IMR-90 (cell line): ENCODE results near the gene SYT11. TPM values are rescaled to one million over a fixed set of nuclear protein-coding genes. Genes with fewer than 3 reads are reported as not detected.

ENCODE experiments used
- ATAC-seq: fragments of 200-7000 bp; cut with Tn5 transposase; 2 replicates; pipeline ENCODE4 v1.9.1; 2020; ENCODE audit warnings: low read depth, mild to moderate bottlenecking, moderate library complexity
- BruUV-seq: library from RNA; stranded (reverse); fragments of 400-500 nt; replicated peaks from 2 replicates; lab custom pipeline; 2021; lab: Mats Ljungman, UMichigan
- CTCF ChIA-PET: fragments of 300-600 bp; formaldehyde crosslinking; extraction: SDS; loops from one replicate; lab custom pipeline; 2021; ENCODE audit warnings: antibody characterized with exemption; lab: Yijun Ruan, JAX
- POLR2A ChIA-PET: fragments of 300-600 bp; sonication (Branson Sonifier 250); formaldehyde crosslinking; loops from one replicate; lab custom pipeline; 2022; ENCODE audit warnings: antibody characterized with exemption; ENCODE audit not compliant: unreplicated experiment; lab: Charles Lee
- DNase-seq: peaks from one replicate; pipeline ENCODE4 v3.0.0; 2013
- H2AFZ ChIP-seq: replicated peaks from 2 replicates; pipeline ENCODE3; 2013; ENCODE audit warnings: low read length, mild to moderate bottlenecking; ENCODE audit not compliant: poor library complexity
- H2AK5ac ChIP-seq: 2 replicates; pipeline ENCODE4 v1.6.1; 2013; ENCODE audit warnings: low read depth, low read length, inconsistent platforms
- H2AK9ac ChIP-seq: replicated peaks from 2 replicates; pipeline ENCODE3; 2013; ENCODE audit warnings: mild to moderate bottlenecking, low read depth, low read length, moderate library complexity; ENCODE audit not compliant: poor library complexity
- H2BK120ac ChIP-seq: 2 replicates; pipeline ENCODE4 v1.6.1; 2013; ENCODE audit warnings: low read depth, low read length, inconsistent platforms
- H2BK15ac ChIP-seq: 3 replicates; pipeline ENCODE4 v1.6.1; 2013; ENCODE audit warnings: low read depth, low read length, inconsistent platforms
- H2BK20ac ChIP-seq: 2 replicates; pipeline ENCODE4 v1.6.1; 2013; ENCODE audit warnings: low read depth, mild to moderate bottlenecking, inconsistent platforms, low read length, moderate library complexity
- H2BK5ac ChIP-seq: 2 replicates; pipeline ENCODE4 v1.6.1; 2013; ENCODE audit warnings: mild to moderate bottlenecking, low read depth, low read length, inconsistent platforms; ENCODE audit not compliant: poor library complexity, severe bottlenecking
- H3K14ac ChIP-seq: replicated peaks from 2 replicates; pipeline ENCODE4 v1.6.1; 2013; ENCODE audit warnings: low read depth, low read length, inconsistent platforms
- H3K18ac ChIP-seq: 2 replicates; pipeline ENCODE4 v1.6.1; 2013; ENCODE audit warnings: low read depth, low read length, control low read depth
- H3K23ac ChIP-seq: 2 replicates; pipeline ENCODE4 v1.6.1; 2013; ENCODE audit warnings: low read depth, low read length, inconsistent platforms
- H3K27ac ChIP-seq: 2 replicates; pipeline ENCODE4 v1.5.1; 2013; ENCODE audit warnings: mild to moderate bottlenecking, control low read depth, low read length; ENCODE audit not compliant: insufficient read depth
- H3K27me3 ChIP-seq: 2 replicates; pipeline ENCODE4 v1.6.1; 2013; ENCODE audit warnings: low read length; ENCODE audit not compliant: control insufficient read depth, insufficient read depth
- H3K36me3 ChIP-seq: 2 replicates; pipeline ENCODE4 v1.6.1; 2013; ENCODE audit warnings: low read length, mixed read lengths; ENCODE audit not compliant: control insufficient read depth, insufficient read depth
- H3K4ac ChIP-seq: 2 replicates; pipeline ENCODE4 v1.6.1; 2013; ENCODE audit warnings: low read depth, low read length, inconsistent platforms
- H3K4me1 ChIP-seq: 2 replicates; pipeline ENCODE4 v1.6.1; 2013; ENCODE audit warnings: low read length, mixed read lengths; ENCODE audit not compliant: control insufficient read depth, insufficient read depth
- H3K4me2 ChIP-seq: 2 replicates; pipeline ENCODE4 v1.6.1; 2013; ENCODE audit warnings: low read depth, mild to moderate bottlenecking, control low read depth, low read length, moderate library complexity
- H3K4me3 ChIP-seq: 2 replicates; pipeline ENCODE4 v1.5.1; 2013; ENCODE audit warnings: low read depth, mild to moderate bottlenecking, control low read depth, low read length, moderate library complexity; ENCODE audit not compliant: insufficient read depth
- H3K56ac ChIP-seq: 2 replicates; pipeline ENCODE4 v1.6.1; 2013; ENCODE audit warnings: low read length, inconsistent platforms; ENCODE audit not compliant: insufficient read depth; ENCODE audit errors: extremely low read depth
- H3K79me1 ChIP-seq, 2 experiments: 2 replicates each; pipeline ENCODE4 v1.6.1; 2013; ENCODE audit warnings: low read length in 2 of 2, inconsistent platforms in 1 of 2, low read depth in 1 of 2
- H3K9ac ChIP-seq: 2 replicates; pipeline ENCODE4 v1.6.1; 2013; ENCODE audit warnings: low read depth, low read length, control low read depth
- H3K9me1 ChIP-seq: 2 replicates; pipeline ENCODE4 v1.6.1; 2013; ENCODE audit warnings: low read length, inconsistent platforms; ENCODE audit not compliant: insufficient read depth
- H3K9me3 ChIP-seq: 2 replicates; pipeline ENCODE4 v1.6.1; 2013; ENCODE audit warnings: low read length; ENCODE audit not compliant: control insufficient read depth, insufficient read depth
- H4K20me1 ChIP-seq: 2 replicates; pipeline ENCODE4 v1.6.1; 2013; ENCODE audit warnings: low read length, inconsistent platforms; ENCODE audit not compliant: insufficient read depth
- H4K5ac ChIP-seq: 2 replicates; pipeline ENCODE4 v1.6.1; 2013; ENCODE audit warnings: mild to moderate bottlenecking, low read depth, low read length, control low read depth
- H4K8ac ChIP-seq, 2 experiments: 2 replicates each; pipeline ENCODE4 v1.6.1; 2013; ENCODE audit warnings: low read depth in 2 of 2, low read length in 2 of 2, control low read depth in 1 of 2, inconsistent platforms in 1 of 2
- H4K91ac ChIP-seq: 2 replicates; pipeline ENCODE4 v1.6.1; 2013; ENCODE audit warnings: low read depth, low read length, inconsistent platforms; ENCODE audit not compliant: insufficient read depth
- BHLHE40 ChIP-seq: fragments of 150-350 bp; IDR thresholded peaks from 2 replicates; pipeline ENCODE4 v1.6.1; 2016; ENCODE audit warnings: mild to moderate bottlenecking, low read depth, low read length
- CEBPB ChIP-seq: IDR thresholded peaks from 2 replicates; pipeline ENCODE4 v1.6.1; 2012; ENCODE audit warnings: low read depth, low read length, improper control_type of control experiment
- CHD1 ChIP-seq: IDR thresholded peaks from 2 replicates; pipeline ENCODE4 v1.6.1; 2012; ENCODE audit warnings: low read depth, low read length, improper control_type of control experiment
- FOS ChIP-seq: fragments of 150-350 bp; IDR thresholded peaks from 2 replicates; pipeline ENCODE4 v1.6.1; 2016; ENCODE audit warnings: low read depth, low read length
- MAFK ChIP-seq: IDR thresholded peaks from 2 replicates; pipeline ENCODE4 v1.6.1; 2012; ENCODE audit warnings: low read depth, low read length, improper control_type of control experiment
- MAZ ChIP-seq: IDR thresholded peaks from 2 replicates; pipeline ENCODE4 v1.6.1; 2012; ENCODE audit warnings: low read depth, mild to moderate bottlenecking, low read length, improper control_type of control experiment, moderate library complexity, borderline replicate concordance
- MXI1 ChIP-seq: IDR thresholded peaks from 2 replicates; pipeline ENCODE4 v1.6.1; 2012; ENCODE audit warnings: low read depth, mild to moderate bottlenecking, low read length, moderate library complexity, borderline replicate concordance
- NFE2L2 ChIP-seq: fragments of 150-350 bp; IDR thresholded peaks from 2 replicates; pipeline ENCODE4 v1.6.1; 2016; ENCODE audit warnings: low read depth, mild to moderate bottlenecking, low read length
- POLR2A ChIP-seq: IDR thresholded peaks from 2 replicates; pipeline ENCODE4 v1.6.1; 2012; ENCODE audit warnings: mild to moderate bottlenecking, low read depth, low read length
- RAD21 ChIP-seq: IDR thresholded peaks from 2 replicates; pipeline ENCODE4 v1.6.1; 2012; ENCODE audit warnings: low read length, improper control_type of control experiment
- RCOR1 ChIP-seq: IDR thresholded peaks from 2 replicates; pipeline ENCODE4 v1.6.1; 2012; ENCODE audit warnings: mild to moderate bottlenecking, low read length, improper control_type of control experiment; ENCODE audit not compliant: insufficient replicate concordance
- RFX5 ChIP-seq: IDR thresholded peaks from 2 replicates; pipeline ENCODE4 v1.8.0; 2012; ENCODE audit warnings: low read depth, mild to moderate bottlenecking, low read length, moderate library complexity
- SMC3 ChIP-seq: fragments of 150-350 bp; IDR thresholded peaks from 2 replicates; pipeline ENCODE4 v1.6.1; 2016; ENCODE audit warnings: low read depth, mild to moderate bottlenecking, antibody characterized with exemption, low read length, moderate library complexity
- WGBS, 2 experiments: methylation state at CpG; one replicate each; pipeline versions ENCODE4 v1.1.5 to v1.1.7; 2013; ENCODE audit warnings: missing lambda C conversion rate in 2 of 2; ENCODE audit not compliant: insufficient read length in 1 of 2; ENCODE audit errors: extremely low coverage in 2 of 2; 5-methylcytosine and 5-hydroxymethylcytosine counted together
- dilution Hi-C: fragments of 300-500 bp; cut with HindIII; formaldehyde crosslinking; loops from one replicate; pipeline ENCODE4 v1.14.3; 2018; ENCODE audit warnings: low sequenced_read_pairs; ENCODE audit not compliant: unreplicated experiment
- in situ Hi-C: fragments of 300-500 bp; cut with MboI; formaldehyde crosslinking; loops from 3 replicates; pipeline ENCODE4 v1.14.3; 2019; ENCODE audit warnings: low sequenced_read_pairs, inconsistent platforms, mixed read lengths
- intact Hi-C: fragments of 100-400 bp; cut with micrococcal nuclease; formaldehyde crosslinking; loops from 2 replicates; pipeline ENCODE4 v1.10.0; 2022
- polyA plus RNA-seq, 3 experiments: library from polyadenylated mRNA; depleted of rRNA; stranded (reverse); fragments of >200 nt; gene quantifications; 2 replicates each; pipeline ENCODE4 v1.2.3, GENCODE V29; 2012; ENCODE audit warnings: low replicate concordance in 1 of 3
- total RNA-seq: library from RNA; depleted of rRNA; stranded (reverse); fragments of >200 nt; gene quantifications from 2 replicates; pipeline ENCODE4 v1.2.3, GENCODE V29; 2012
- TF ChIP-seq, protein P1 (sequence below): conservative IDR thresholded peaks from 2 replicates; pipeline ENCODE4 v1.5.1; 2012; ENCODE audit warnings: mild to moderate bottlenecking, low read depth, low read length, improper control_type of control experiment
- TF ChIP-seq, protein P2 (sequence below): fragments of 150-350 bp; IDR thresholded peaks from 2 replicates; pipeline ENCODE4 v1.6.1; 2017; ENCODE audit warnings: mild to moderate bottlenecking, antibody characterized with exemption, low read length, low read depth
- TF ChIP-seq, protein P3 (sequence below): fragments of 150-350 bp; IDR thresholded peaks from 2 replicates; pipeline ENCODE4 v1.6.1; 2016; ENCODE audit warnings: low read depth, mild to moderate bottlenecking, low read length, moderate library complexity, borderline replicate concordance

SYT11 gene
- total and polyA plus RNA-seq, 2 of the 4 experiments (the other 2 are of a cell fraction): 22.9 to 43.7 TPM

DNA sequence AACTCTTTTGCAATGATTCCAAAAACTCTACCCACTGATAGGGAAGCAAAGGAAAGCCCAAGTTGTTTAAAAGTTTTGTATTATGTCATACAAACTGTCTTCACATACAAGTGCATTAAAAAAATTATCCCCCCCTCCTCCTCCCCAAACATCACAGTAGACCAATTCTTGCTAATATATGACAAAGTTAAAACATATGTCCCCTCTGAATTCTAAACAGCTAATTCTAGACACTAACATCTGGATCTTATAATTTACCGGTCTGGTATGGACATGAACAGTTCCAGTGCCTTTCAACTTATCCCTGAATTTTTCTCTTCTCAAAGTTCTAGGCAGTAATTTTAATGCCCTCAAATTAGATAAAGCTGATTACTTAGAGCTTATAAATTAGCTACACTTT, 38.4 kb downstream of the SYT11 start:
- no TSS peak for BruUV-seq
- POLR2A ChIA-PET: no interaction called here
- CTCF ChIA-PET: interaction anchor here (1.0 kb wide), 1 partner anchor 8 kb away, joined by 5 read pairs; no protein-coding TSS in a partner anchor
- DNase-seq (peak; percentile 4), ATAC-seq (no peak)
- H3K79me1 ChIP-seq: peaks cover 4 to 23% of the 10 kb centered on the region in 2 experiments
- no peak overlapping the region for H2AK9ac ChIP-seq
- H4K20me1 ChIP-seq: no peaks in the 10 kb centered on the region; the same call in 1 of the 2 replicates
- H3K9ac ChIP-seq: no peak overlapping the region
- H3K18ac ChIP-seq: no peak overlapping the region
- no peak overlapping the region for H2BK15ac ChIP-seq
- dilution Hi-C loops (no loop called here), intact Hi-C loops (no loop called here), in situ Hi-C loops (no loop called here)
- H3K9me1 ChIP-seq: no peaks in the 10 kb centered on the region
- H4K8ac ChIP-seq: no peak overlapping the region
- no peak overlapping the region for H4K91ac ChIP-seq
- no peak overlapping the region for H2BK5ac ChIP-seq
- no peak overlapping the region for H2AFZ ChIP-seq
- H4K5ac ChIP-seq: no peak overlapping the region
- no peak overlapping the region for H3K4ac ChIP-seq
- H3K23ac ChIP-seq: no peak overlapping the region
- H2AK5ac ChIP-seq: no peak overlapping the region
- H3K27me3 ChIP-seq: no peaks in the 10 kb centered on the region
- no peak overlapping the region for H3K14ac ChIP-seq
- TF ChIP-seq, protein P1, sequence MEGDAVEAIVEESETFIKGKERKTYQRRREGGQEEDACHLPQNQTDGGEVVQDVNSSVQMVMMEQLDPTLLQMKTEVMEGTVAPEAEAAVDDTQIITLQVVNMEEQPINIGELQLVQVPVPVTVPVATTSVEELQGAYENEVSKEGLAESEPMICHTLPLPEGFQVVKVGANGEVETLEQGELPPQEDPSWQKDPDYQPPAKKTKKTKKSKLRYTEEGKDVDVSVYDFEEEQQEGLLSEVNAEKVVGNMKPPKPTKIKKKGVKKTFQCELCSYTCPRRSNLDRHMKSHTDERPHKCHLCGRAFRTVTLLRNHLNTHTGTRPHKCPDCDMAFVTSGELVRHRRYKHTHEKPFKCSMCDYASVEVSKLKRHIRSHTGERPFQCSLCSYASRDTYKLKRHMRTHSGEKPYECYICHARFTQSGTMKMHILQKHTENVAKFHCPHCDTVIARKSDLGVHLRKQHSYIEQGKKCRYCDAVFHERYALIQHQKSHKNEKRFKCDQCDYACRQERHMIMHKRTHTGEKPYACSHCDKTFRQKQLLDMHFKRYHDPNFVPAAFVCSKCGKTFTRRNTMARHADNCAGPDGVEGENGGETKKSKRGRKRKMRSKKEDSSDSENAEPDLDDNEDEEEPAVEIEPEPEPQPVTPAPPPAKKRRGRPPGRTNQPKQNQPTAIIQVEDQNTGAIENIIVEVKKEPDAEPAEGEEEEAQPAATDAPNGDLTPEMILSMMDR: no peak
- TF ChIP-seq, protein P2, sequence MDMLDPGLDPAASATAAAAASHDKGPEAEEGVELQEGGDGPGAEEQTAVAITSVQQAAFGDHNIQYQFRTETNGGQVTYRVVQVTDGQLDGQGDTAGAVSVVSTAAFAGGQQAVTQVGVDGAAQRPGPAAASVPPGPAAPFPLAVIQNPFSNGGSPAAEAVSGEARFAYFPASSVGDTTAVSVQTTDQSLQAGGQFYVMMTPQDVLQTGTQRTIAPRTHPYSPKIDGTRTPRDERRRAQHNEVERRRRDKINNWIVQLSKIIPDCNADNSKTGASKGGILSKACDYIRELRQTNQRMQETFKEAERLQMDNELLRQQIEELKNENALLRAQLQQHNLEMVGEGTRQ: no peak
- no peak for TF ChIP-seq CHD1
- no peak for TF ChIP-seq RAD21
- no peak for TF ChIP-seq MAFK
- TF ChIP-seq SMC3: no peak
- TF ChIP-seq RFX5: no peak
- TF ChIP-seq, protein P3, sequence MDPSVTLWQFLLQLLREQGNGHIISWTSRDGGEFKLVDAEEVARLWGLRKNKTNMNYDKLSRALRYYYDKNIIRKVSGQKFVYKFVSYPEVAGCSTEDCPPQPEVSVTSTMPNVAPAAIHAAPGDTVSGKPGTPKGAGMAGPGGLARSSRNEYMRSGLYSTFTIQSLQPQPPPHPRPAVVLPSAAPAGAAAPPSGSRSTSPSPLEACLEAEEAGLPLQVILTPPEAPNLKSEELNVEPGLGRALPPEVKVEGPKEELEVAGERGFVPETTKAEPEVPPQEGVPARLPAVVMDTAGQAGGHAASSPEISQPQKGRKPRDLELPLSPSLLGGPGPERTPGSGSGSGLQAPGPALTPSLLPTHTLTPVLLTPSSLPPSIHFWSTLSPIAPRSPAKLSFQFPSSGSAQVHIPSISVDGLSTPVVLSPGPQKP: no peak
- TF ChIP-seq RCOR1: no peak
- no peak for TF ChIP-seq NFE2L2
- no peak for TF ChIP-seq CEBPB
- no peak for TF ChIP-seq BHLHE40
- TF ChIP-seq MAZ: no peak
- TF ChIP-seq MXI1: no peak
- TF ChIP-seq FOS: no peak
- no peak for TF ChIP-seq POLR2A
- no peak overlapping the region for H3K4me3 ChIP-seq
- no peaks in the 10 kb centered on the region for H3K9me3 ChIP-seq
- no peak overlapping the region for H2BK20ac ChIP-seq
- peaks cover 43% of the 10 kb centered on the region for H3K36me3 ChIP-seq
- peaks cover 8% of the 10 kb centered on the region for H3K4me1 ChIP-seq
- H3K27ac ChIP-seq: no peak overlapping the region
- H2BK120ac ChIP-seq: no peak overlapping the region
- no peak overlapping the region for H3K56ac ChIP-seq
- no peak overlapping the region for H3K4me2 ChIP-seq
- WGBS, 2 experiments: no CpG with 5 or more reads among the region's 1 CpG
